ENCODE data around the gene EIF3I. TPM values are rescaled to one million over a fixed set of nuclear protein-coding genes. Genes with fewer than 3 reads are reported as not detected.

The EIF3I gene
- total RNA-seq, result 100 to 1,000 TPM; 328 to 335 TPM

- DNase-seq (peak; percentile 96), ATAC-seq (peak; percentile 95)
- Mint-ChIP-seq H3K27me3 (no peaks in the 10 kb centered on the region), H3K4me1 (ENCODE audit: low read depth) (peaks cover 33% of the 10 kb centered on the region), H3K36me3 (ENCODE audit: low read depth) (peaks cover 27% of the 10 kb centered on the region), H3K4me3 (peak within 1 kb of the TSS; percentile 96), H3K27ac (peak within 1 kb of the TSS; percentile 98), H3K9me3 (no peaks in the 10 kb centered on the region)
- ChIA-PET POLR2A (interaction anchor here (0.7 to 2.1 kb wide), 6 partner anchors 10 to 215 kb away, joined by 3 to 8 read pairs (median 4); partner anchors contain the start of gene MARCKSL1), CTCF (interaction anchor here (2.3 kb wide), 1 partner anchor 27 kb away, joined by 12 read pairs; no protein-coding TSS in a partner anchor)
- intact Hi-C loops (cut with micrococcal nuclease), result no loop called here
- no peak for TF ChIP-seq CTCF (IDR thresholded peaks at IDR 0.05)
These were observed at the start of gene EIF3I, which contains the start of gene TMEM234 for GRCh38 chr1:32221980-32222755. Gene EIF3I, plus strand, starts transcription at chr1:32222407. Its CDS starts 35 bp downstream, at chr1:32222442. Gene TMEM234, minus strand, starts transcription at chr1:32222353. Its CDS starts 31 bp downstream, at chr1:32222322.

- ChIA-PET CTCF (interaction anchor here (0.8 to 1.3 kb wide), 2 partner anchors 43 to 58 kb away, joined by 3 read pairs; no protein-coding TSS in a partner anchor), POLR2A (interaction anchor here (0.6 to 1.3 kb wide), 2 partner anchors 12 to 60 kb away, joined by 4 to 7 read pairs; no protein-coding TSS in a partner anchor)
- no peaks in the 10 kb centered on the region for H3K27me3 Mint-ChIP-seq
- H3K36me3 Mint-ChIP-seq (ENCODE audit: low read depth), result peaks cover 43% of the 10 kb centered on the region
- H3K27ac Mint-ChIP-seq, result peak overlapping the region; percentile 36
- no peak overlapping the region for H3K4me3 Mint-ChIP-seq
- intact Hi-C loops (cut with micrococcal nuclease), result no loop called here
- H3K4me1 Mint-ChIP-seq (ENCODE audit: low read depth), result peaks cover 9% of the 10 kb centered on the region
- ATAC-seq, result no peak
- H3K9me3 Mint-ChIP-seq, result no peaks in the 10 kb centered on the region
- no peak for DNase-seq
- TF ChIP-seq CTCF (IDR thresholded peaks at IDR 0.05), result no peak
These were observed 49.5 kb upstream of the EIF3I start for GRCh38 chr1:32172621-32173245.

- ATAC-seq, result no peak
- TF ChIP-seq CTCF (IDR thresholded peaks at IDR 0.05), result no peak
- DNase-seq, result no peak
- peaks cover 36% of the 10 kb centered on the region for H3K36me3 Mint-ChIP-seq (ENCODE audit: low read depth)
- no peaks in the 10 kb centered on the region for H3K27me3 Mint-ChIP-seq
- intact Hi-C loops (cut with micrococcal nuclease), result no loop called here
- ChIA-PET CTCF (interaction anchor here (1.2 to 2.2 kb wide), 3 partner anchors 9 to 70 kb away, joined by 3 to 9 read pairs (median 8); partner anchors contain the start of gene KPNA6), POLR2A (interaction anchor here (0.6 to 8.2 kb wide), 6 partner anchors 18 to 165 kb away, joined by 3 to 141 read pairs (median 3); partner anchors contain the start of genes CCDC28B, KHDRBS1 and KPNA6)
- H3K27ac Mint-ChIP-seq, result peak overlapping the region; percentile 98
- peaks cover 29% of the 10 kb centered on the region for H3K4me1 Mint-ChIP-seq (ENCODE audit: low read depth)
- peak overlapping the region; percentile 97 for H3K4me3 Mint-ChIP-seq
- no peaks in the 10 kb centered on the region for H3K9me3 Mint-ChIP-seq
These were observed 43.6 kb upstream of the EIF3I start for GRCh38 chr1:32178380-32179192.

GRCh38 chr1:32179193-32179442 lies 43.1 kb upstream of the EIF3I start:
- ChIA-PET POLR2A (interaction anchor here (0.6 to 8.2 kb wide), 6 partner anchors 18 to 166 kb away, joined by 3 to 141 read pairs (median 3); partner anchors contain the start of genes CCDC28B, KHDRBS1 and KPNA6), CTCF (interaction anchor here (2.2 kb wide), 2 partner anchors 37 to 71 kb away, joined by 8 to 9 read pairs; partner anchors contain the start of gene KPNA6)
- H3K9me3 Mint-ChIP-seq, result no peaks in the 10 kb centered on the region
- no peaks in the 10 kb centered on the region for H3K27me3 Mint-ChIP-seq
- no peak for TF ChIP-seq CTCF (IDR thresholded peaks at IDR 0.05)
- no peak for DNase-seq
- H3K27ac Mint-ChIP-seq, result peak overlapping the region; percentile 98
- peaks cover 33% of the 10 kb centered on the region for H3K4me1 Mint-ChIP-seq (ENCODE audit: low read depth)
- no peak for ATAC-seq
- intact Hi-C loops (cut with micrococcal nuclease), result no loop called here
- peak overlapping the region; percentile 97 for H3K4me3 Mint-ChIP-seq
- H3K36me3 Mint-ChIP-seq (ENCODE audit: low read depth), result peaks cover 39% of the 10 kb centered on the region

Data from activated CD8-positive, alpha-beta T cell treated with anti-CD3 and anti-CD28 coated beads for 36 hours (primary cell).